PC-3 (cell line): Measurements from ENCODE around the gene PTGIS. TPM values are rescaled to one million over a fixed set of nuclear protein-coding genes. Genes with fewer than 3 reads are reported as not detected.
A peak's percentile ranks its signal among the peaks of the same experiment; 100 is the strongest.

Source experiments
- ATAC-seq: fragments of 200-7000 bp; cut with Tn5 transposase; 2 replicates; pipeline ENCODE4 v1.9.1; 2020; ENCODE audit warnings: mild to moderate bottlenecking, moderate library complexity
- BruUV-seq: library from RNA; stranded (reverse); fragments of 400-500 nt; replicated peaks from 2 replicates; lab custom pipeline; 2021; lab: Mats Ljungman, UMichigan
- CTCF ChIA-PET: fragments of 300-600 bp; sonication (Branson Sonifier 250); formaldehyde crosslinking; loops from one replicate; lab custom pipeline; 2022; ENCODE audit warnings: antibody characterized with exemption; lab: Charles Lee
- POLR2A ChIA-PET: fragments of 300-600 bp; sonication (Branson Sonifier 250); formaldehyde crosslinking; loops from one replicate; lab custom pipeline; 2022; ENCODE audit warnings: antibody characterized with exemption; ENCODE audit not compliant: unreplicated experiment; lab: Charles Lee
- DNase-seq: peaks from one replicate; pipeline ENCODE4 v3.0.0-alpha.2; 2015
- H2AFZ ChIP-seq: fragments of 300-600 bp; sonication (generic); 2 replicates; pipeline ENCODE4 v1.6.0; 2016; ENCODE audit warnings: antibody characterized with exemption, low read length
- H3F3A ChIP-seq: fragments of 300-600 bp; sonication (generic); one replicate; pipeline ENCODE4 v1.6.0; 2017; ENCODE audit warnings: antibody characterized with exemption, low read length, control low read depth, mild to moderate bottlenecking; ENCODE audit not compliant: unreplicated experiment
- H3K27ac ChIP-seq: fragments of 300-600 bp; sonication (generic); 2 replicates; pipeline ENCODE4 v1.5.1; 2016; ENCODE audit warnings: mild to moderate bottlenecking, low read length
- H3K27me3 ChIP-seq: fragments of 300-600 bp; sonication (generic); 2 replicates; pipeline ENCODE4 v1.6.1; 2016; ENCODE audit warnings: low read length, mixed read lengths
- H3K36me3 ChIP-seq: fragments of 300-600 bp; sonication (generic); 2 replicates; pipeline ENCODE4 v1.6.1; 2016; ENCODE audit warnings: low read depth, mixed run types, low read length, mixed read lengths
- H3K4me1 ChIP-seq: fragments of 300-600 bp; sonication (generic); 2 replicates; pipeline ENCODE4 v1.5.1; 2016; ENCODE audit warnings: low read length; ENCODE audit not compliant: insufficient read depth
- H3K4me2 ChIP-seq: fragments of 300-600 bp; sonication (generic); 2 replicates; pipeline ENCODE4 v1.6.0; 2016; ENCODE audit warnings: low read length
- H3K4me3 ChIP-seq: fragments of 300-600 bp; sonication (generic); 2 replicates; pipeline ENCODE4 v1.5.1; 2016; ENCODE audit warnings: mild to moderate bottlenecking, low read length, mixed read lengths
- H3K79me2 ChIP-seq: fragments of 300-600 bp; sonication (generic); 2 replicates; pipeline ENCODE4 v1.6.1; 2017; ENCODE audit warnings: low read length, mixed read lengths
- H3K9ac ChIP-seq: fragments of 300-600 bp; sonication (generic); 2 replicates; pipeline ENCODE4 v1.6.0; 2016; ENCODE audit warnings: mild to moderate bottlenecking, low read length
- H3K9me2 ChIP-seq: fragments of 300-600 bp; sonication (generic); replicated peaks from 2 replicates; pipeline ENCODE4 v1.6.1; 2016; ENCODE audit warnings: mixed run types, low read length, mixed read lengths
- H3K9me3 ChIP-seq: fragments of 300-600 bp; sonication (generic); 2 replicates; pipeline ENCODE4 v1.6.1; 2016; ENCODE audit warnings: low read length, mixed read lengths
- H4K20me1 ChIP-seq: fragments of 300-600 bp; sonication (generic); 2 replicates; pipeline ENCODE4 v1.6.1; 2016; ENCODE audit warnings: low read length, mixed read lengths
- CTCF ChIP-seq: fragments of 300-600 bp; sonication (generic); conservative IDR thresholded peaks from 2 replicates; pipeline ENCODE4 v1.5.1; 2017; ENCODE audit warnings: antibody characterized with exemption, low read depth, mild to moderate bottlenecking, low read length
- EZH2 ChIP-seq: fragments of 300-600 bp; sonication (generic); IDR thresholded peaks from one replicate; pipeline ENCODE4 v1.6.1; 2017; ENCODE audit warnings: antibody characterized with exemption, mild to moderate bottlenecking, low read length; ENCODE audit not compliant: unreplicated experiment
- EZH2phosphoT487 ChIP-seq: fragments of 300-600 bp; sonication (generic); IDR thresholded peaks from 2 replicates; pipeline ENCODE4 v1.6.1; 2018; ENCODE audit warnings: mild to moderate bottlenecking, antibody characterized with exemption, low read length, borderline replicate concordance
- intact Hi-C: fragments of 100-400 bp; cut with micrococcal nuclease; formaldehyde crosslinking; loops from 2 replicates; pipeline ENCODE4 v1.9.0; 2023
- total RNA-seq: library from RNA; depleted of rRNA; stranded (reverse); fragments of >200 nt; gene quantifications from 2 replicates; pipeline ENCODE4 v1.2.3, GENCODE V29; 2014

PTGIS gene
- total RNA-seq, 1 experiment from 2014 or later, result 0.18 TPM

- Histone ChIP-seq H3K4me1 (peaks cover 11% of the 10 kb centered on the region), H3K9me2 (no peaks in the 10 kb centered on the region), H3K4me2 (peak overlapping the region; percentile 9), H2AFZ (0 out of 2 replicates have a peak overlapping the region, but pooled peaks have one; percentile 27), H3K9me3 (no peaks in the 10 kb centered on the region), H3K79me2 (no peaks in the 10 kb centered on the region), H3K9ac (no peak overlapping the region), H3K27ac (no peak overlapping the region), H3F3A (no peaks in the 10 kb centered on the region), H4K20me1 (no peaks in the 10 kb centered on the region), H3K36me3 (no peaks in the 10 kb centered on the region), H3K4me3 (no peak overlapping the region), H3K27me3 (peaks cover 3% of the 10 kb centered on the region; the same call in 1 of the 2 replicates)
- TF ChIP-seq EZH2 (no peak), CTCF (no peak), EZH2phosphoT487 (no peak)
- ATAC-seq (peak; percentile 64), DNase-seq (peak; percentile 74)
- POLR2A ChIA-PET, result interaction anchor here (0.6 kb wide), 1 partner anchor 218 kb away, joined by 5 read pairs; no protein-coding TSS in a partner anchor
- intact Hi-C loops, result no loop called here
- CTCF ChIA-PET, result interaction anchor here (0.6 kb wide), 1 partner anchor 25 kb away, joined by 3 read pairs; no protein-coding TSS in a partner anchor
- BruUV-seq, result no TSS peak
Measured at GRCh38 chr20:49562311-49563014, 5.5 kb downstream of the PTGIS start.

GRCh38 chr20:49561806-49562205, 6.1 kb downstream of the PTGIS start:
- Histone ChIP-seq H3K9ac (no peak overlapping the region), H4K20me1 (no peaks in the 10 kb centered on the region), H3K4me2 (peak overlapping the region; percentile 9), H3K79me2 (no peaks in the 10 kb centered on the region), H3F3A (no peaks in the 10 kb centered on the region), H3K27me3 (no peaks in the 10 kb centered on the region), H2AFZ (no peak overlapping the region), H3K9me2 (no peaks in the 10 kb centered on the region), H3K27ac (no peak overlapping the region), H3K4me1 (peaks cover 11% of the 10 kb centered on the region), H3K9me3 (no peaks in the 10 kb centered on the region), H3K4me3 (no peak overlapping the region), H3K36me3 (no peaks in the 10 kb centered on the region)
- TF ChIP-seq EZH2phosphoT487 (no peak), EZH2 (no peak), CTCF (no peak)
- CTCF ChIA-PET, result interaction anchor here (0.6 kb wide), 1 partner anchor 25 kb away, joined by 3 read pairs; no protein-coding TSS in a partner anchor
- no peak for ATAC-seq
- DNase-seq, result no peak
- no TSS peak for BruUV-seq
- POLR2A ChIA-PET, result no interaction called here
- intact Hi-C loops, result no loop called here

- Histone ChIP-seq H3K27ac (no peak overlapping the region), H4K20me1 (no peaks in the 10 kb centered on the region), H3K9me3 (no peaks in the 10 kb centered on the region), H3K27me3 (peaks cover 3% of the 10 kb centered on the region; the same call in 1 of the 2 replicates), H3K4me1 (peaks cover 11% of the 10 kb centered on the region), H3K9me2 (no peaks in the 10 kb centered on the region), H3K4me3 (no peak overlapping the region), H2AFZ (no peak overlapping the region), H3K9ac (no peak overlapping the region), H3F3A (no peaks in the 10 kb centered on the region), H3K4me2 (no peak overlapping the region), H3K79me2 (no peaks in the 10 kb centered on the region), H3K36me3 (no peaks in the 10 kb centered on the region)
- ChIA-PET CTCF (no interaction called here), POLR2A (no interaction called here)
- TF ChIP-seq EZH2phosphoT487 (no peak), CTCF (no peak), EZH2 (no peak)
- BruUV-seq, result no TSS peak
- no peak for DNase-seq
- no peak for ATAC-seq
- intact Hi-C loops, result no loop called here
Measured at GRCh38 chr20:49561256-49561655, 6.7 kb downstream of the PTGIS start.
